Measurements from ENCODE around the gene DLG2. TPM values are rescaled to one million over a fixed set of nuclear protein-coding genes. Genes with fewer than 3 reads are reported as not detected.

Gene DLG2
- total RNA-seq, 1 experiment from 2014 or later = 17.5 TPM

- CTCF ChIA-PET = no interaction called here
These were observed 1781.3 kb downstream of the DLG2 start for GRCh38 chr11:83845797-83846196.

More at GRCh38 chr11:83845797-83846196, 1781.3 kb downstream of the DLG2 start:
- no peak overlapping the region for H3K4me3 Mint-ChIP-seq
- ATAC-seq (no peak), DNase-seq (ENCODE audit: low spot score) (no peak)
- no peaks in the 10 kb centered on the region for H3K4me1 Mint-ChIP-seq
- no peaks in the 10 kb centered on the region for H3K27me3 Mint-ChIP-seq (ENCODE audit: low read depth)
- no peaks in the 10 kb centered on the region for H3K36me3 Mint-ChIP-seq
- POLR2A ChIA-PET = no interaction called here
- no peak for TF ChIP-seq OVOL2 (CRISPR knock-in tag; IDR thresholded peaks at IDR 0.05; ENCODE audit: borderline replicate concordance)
- no peak for TF ChIP-seq FOXP4 (CRISPR knock-in tag; IDR thresholded peaks at IDR 0.05)
- TF ChIP-seq ZNF219 (CRISPR knock-in tag; IDR thresholded peaks at IDR 0.05; ENCODE audit: borderline replicate concordance) = no peak
- TF ChIP-seq MLX (CRISPR knock-in tag; IDR thresholded peaks at IDR 0.05) = no peak
- no peak for TF ChIP-seq TP53 (CRISPR knock-in tag; IDR thresholded peaks at IDR 0.05)
- no peak for TF ChIP-seq ZSCAN18 (CRISPR knock-in tag; IDR thresholded peaks at IDR 0.05)
- no peak for TF ChIP-seq AFF4 (CRISPR knock-in tag; IDR thresholded peaks at IDR 0.05; ENCODE audit: borderline replicate concordance)
- no peak for TF ChIP-seq TEAD1 (CRISPR knock-in tag; IDR thresholded peaks at IDR 0.05)
- no peak for TF ChIP-seq ATF2 (CRISPR knock-in tag; IDR thresholded peaks at IDR 0.05; ENCODE audit: borderline replicate concordance, low read depth)
- TF ChIP-seq E2F5 (CRISPR knock-in tag; IDR thresholded peaks at IDR 0.05) = no peak
- TF ChIP-seq MXD4 (CRISPR knock-in tag; IDR thresholded peaks at IDR 0.05; ENCODE audit: borderline replicate concordance) = no peak
- no peak for TF ChIP-seq USF2 (CRISPR knock-in tag; IDR thresholded peaks at IDR 0.05)
- no peak for TF ChIP-seq GRHL2 (CRISPR knock-in tag; IDR thresholded peaks at IDR 0.05; ENCODE audit: insufficient replicate concordance, severe bottlenecking)
- no peak overlapping the region for H3K27ac Mint-ChIP-seq
- H3K9me3 Mint-ChIP-seq = no peaks in the 10 kb centered on the region

All from WTC11 (cell line).